Stomach (tissue), 4 donors: ENCODE results near the gene TAF1B.

Source experiments
- CTCF ChIP-seq, 7 experiments: fragments of 450-650 bp in 4 of 7; fragments of 200-600 bp in 3 of 7; sonication (generic) in 3 of 7; IDR thresholded peaks; one replicate each; pipeline ENCODE4 v1.5.1; 2016 to 2019; ENCODE audit warnings: antibody characterized with exemption in 7 of 7, control low read depth in 2 of 7, mild to moderate bottlenecking in 1 of 7
- EP300 ChIP-seq: sonication (generic); formaldehyde crosslinking; IDR thresholded peaks from one replicate; pipeline ENCODE4 v1.6.1; 2017; ENCODE audit warnings: antibody characterized with exemption
- POLR2A ChIP-seq, 4 donors: fragments of 450-650 bp; IDR thresholded peaks; one replicate each; pipeline ENCODE4 v1.6.1; 2016; ENCODE audit warnings: antibody characterized with exemption in 4 of 4, control low read depth in 2 of 4, mild to moderate bottlenecking in 1 of 4, moderate library complexity in 1 of 4
- POLR2AphosphoS5 ChIP-seq, 3 donors: sonication (generic); formaldehyde crosslinking; IDR thresholded peaks; one replicate each; pipeline ENCODE4 v1.6.1; 2016; ENCODE audit warnings: antibody characterized with exemption in 3 of 3

- TF ChIP-seq CTCF (IDR thresholded peaks at IDR 0.05) (no peak), POLR2AphosphoS5 (IDR thresholded peaks at IDR 0.05) (no peak), POLR2A (IDR thresholded peaks at IDR 0.05) (no peak), EP300 (no peak)
Observed at GRCh38 chr2:9830685-9831410, 12.4 kb upstream of the TAF1B start.
